Pancreas (tissue), 10 donors: ENCODE data around the gene TGFBR2. TPM values are rescaled to one million over a fixed set of nuclear protein-coding genes. Genes with fewer than 3 reads are reported as not detected.

Source experiments
- ATAC-seq, 4 donors: fragments of 200-7000 bp; cut with Tn5 transposase; one replicate each; pipeline versions ENCODE4 v1.8.0 to v1.9.1; 2020; ENCODE audit warnings: mild to moderate bottlenecking in 4 of 4, moderate library complexity in 4 of 4
- DNase-seq, 6 donors: peaks; one replicate each; pipeline ENCODE4 v3.0.0-alpha.2; 2020
- FAIRE-seq: peaks from 2 replicates; lab custom pipeline; 2012; peaks lifted over from hg19 to GRCh38; lab: Jason Lieb, UNC
- H3K27ac ChIP-seq, 4 donors: fragments of 200-600 bp; sonication (generic); 1 replicate in 3 of 4; 2 replicates in 1 of 4; pipeline versions ENCODE4 v1.5.0 to v1.8.0; 2020
- H3K27me3 ChIP-seq, 4 donors: fragments of 200-600 bp; one replicate each; pipeline ENCODE4 v1.8.0; 2021
- H3K36me3 ChIP-seq, 3 donors: fragments of 200-600 bp; sonication (generic) in 1 of 3; one replicate each; pipeline versions ENCODE4 v1.5.0 to v1.8.0; 2020 to 2021
- H3K4me1 ChIP-seq, 3 donors: fragments of 200-600 bp; one replicate each; pipeline ENCODE4 v1.8.0; 2021
- H3K4me3 ChIP-seq, 4 donors: fragments of 200-600 bp; sonication (generic) in 2 of 4; one replicate each; pipeline versions ENCODE4 v1.5.0 to v1.8.0; 2020 to 2021
- H3K9me3 ChIP-seq, 4 donors: fragments of 200-600 bp; one replicate each; pipeline ENCODE4 v1.8.0; 2021
- CTCF ChIP-seq, 4 donors: fragments of 200-600 bp; sonication (generic) in 3 of 4; IDR thresholded peaks; one replicate each; pipeline versions ENCODE4 v1.5.0 to v1.8.0; 2021; ENCODE audit warnings: antibody characterized with exemption in 4 of 4
- WGBS, 2 donors: extraction: QIAGEN DNeasy Blood & Tissue Kit; methylation state at CpG; one replicate each; pipeline ENCODE4 v1.1.7; 2013; 5-methylcytosine and 5-hydroxymethylcytosine counted together
- intact Hi-C, 3 donors: fragments of 100-400 bp; cut with DNase I; formaldehyde crosslinking; loops; one replicate each; pipeline versions ENCODE4 v1.11.1 to v1.14.2; 2022
- polyA plus RNA-seq, 2 donors: library from polyadenylated mRNA; stranded (reverse); fragments of 200-250 nt; gene quantifications; one replicate each; pipeline ENCODE4 v1.2.3, GENCODE V29; 2013
- total RNA-seq, 6 donors: library from RNA; stranded (reverse); fragmentation: NEBNext Ultra II Directional in 4 of 6; extraction: Animal tissue kit (Norgen Biotek cat#: 25700) in 4 of 6; gene quantifications; one replicate each; pipeline versions ENCODE4 v1.2.1 to v1.2.4, GENCODE V29; 2021 to 2023
- donor health status: healthy with polysubstance abuse.
- donor health status: DM: no; HTN: no; CAD: no; lungs with moderate emphysema.
- donor health status: DM: no; HTN: no; CAD: no.
- donor health status: control.
- donor health status: control.
- donor health status: Bipolar disorder and iron deficiency.
- donor health status: DM: yes; HTN: yes; CAD: no.
- donor health status: DM: no; HTN: no; CAD: no.
- donor health status: DM: no; HTN: no; CAD: no.
- donor health status: DM: yes; HTN: yes; CAD: no.

The TGFBR2 gene
- total and polyA plus RNA-seq, 8 donors = 9.0 to 60.8 (median 31.1) TPM

GRCh38 chr3:30676424-30677346, 70.3 kb downstream of the TGFBR2 start:
- ATAC-seq (no peak), FAIRE-seq (no peak), DNase-seq (no peak)
- Histone ChIP-seq H3K27me3 (no peaks in the 10 kb centered on the region), H3K27ac (no peak overlapping the region), H3K36me3 (peaks cover 0 to 52% (median 9%) of the 10 kb centered on the region in 3 donors), H3K4me3 (no peak overlapping the region), H3K9me3 (no peaks in the 10 kb centered on the region), H3K4me1 (peaks cover 0 to 4% (median 0%) of the 10 kb centered on the region in 3 donors)
- no peak for TF ChIP-seq CTCF (IDR thresholded peaks at IDR 0.05)
- 91 to 92% methylated on average over 4 of the region's 4 CpGs for WGBS, 2 donors
- intact Hi-C loops = no loop called here

- DNase-seq (no peak), ATAC-seq (no peak), FAIRE-seq (no peak)
- H3K27me3 ChIP-seq = no peaks in the 10 kb centered on the region
- H3K4me1 ChIP-seq = peaks cover 0 to 4% (median 0%) of the 10 kb centered on the region in 3 donors
- H3K27ac ChIP-seq = no peak overlapping the region
- no peak for TF ChIP-seq CTCF (IDR thresholded peaks at IDR 0.05)
- peaks cover 0 to 47% (median 2%) of the 10 kb centered on the region in 3 donors for H3K36me3 ChIP-seq
- WGBS, 2 donors = 89 to 91% methylated on average over 8 of the region's 8 CpGs
- intact Hi-C loops = no loop called here
- no peaks in the 10 kb centered on the region for H3K9me3 ChIP-seq
- H3K4me3 ChIP-seq = no peak overlapping the region
These were observed 70.9 kb downstream of the TGFBR2 start for GRCh38 chr3:30677347-30677685.

GRCh38 chr3:30679045-30679444, 72.6 kb downstream of the TGFBR2 start:
- no peak for TF ChIP-seq CTCF (IDR thresholded peaks at IDR 0.05)
- Histone ChIP-seq H3K9me3 (no peaks in the 10 kb centered on the region), H3K4me3 (no peak overlapping the region), H3K4me1 (peaks cover 0 to 4% (median 0%) of the 10 kb centered on the region in 3 donors), H3K27ac (no peak overlapping the region), H3K36me3 (peaks cover 0 to 34% (median 0%) of the 10 kb centered on the region in 3 donors), H3K27me3 (no peaks in the 10 kb centered on the region)
- intact Hi-C loops = no loop called here
- FAIRE-seq (no peak), ATAC-seq (no peak), DNase-seq (no peak)

- Histone ChIP-seq H3K36me3 (peaks cover 0 to 18% (median 0%) of the 10 kb centered on the region in 3 donors), H3K4me3 (no peak overlapping the region), H3K27me3 (no peaks in the 10 kb centered on the region), H3K27ac (no peak overlapping the region), H3K4me1 (peaks cover 0 to 4% (median under 1%) of the 10 kb centered on the region in 3 donors), H3K9me3 (no peaks in the 10 kb centered on the region)
- TF ChIP-seq CTCF (IDR thresholded peaks at IDR 0.05) = no peak
- intact Hi-C loops = no loop called here
- peak in 3 of 4 donors; percentile 14 to 52 (median 41) for ATAC-seq
- no peak for DNase-seq
- WGBS, 2 donors = 79 to 83% methylated on average over 18 of the region's 18 CpGs
- FAIRE-seq = no peak
These were observed 74.6 kb downstream of the TGFBR2 start for GRCh38 chr3:30680789-30681648.
